Glomerular visceral epithelial cell (primary cell): ENCODE results near the gene NKTR.
"Not testable (repeated sequence)": the region's sequence is repeated elsewhere in the genome, so short reads cannot be mapped to it uniquely, and the experiment has no call there.

Experiments
- DNase-seq: peaks from one replicate; pipeline ENCODE4 v3.0.0-alpha.2; 2016; ENCODE audit errors: extremely low spot score

The NKTR gene

GRCh38 chr3:42595682-42596081 lies 4.8 kb upstream of the NKTR start:
- no peak for DNase-seq

- not testable (repeated sequence) for DNase-seq
Measured at GRCh38 chr3:42597098-42597497, 3.4 kb upstream of the NKTR start.

- peak; percentile 73 for DNase-seq
Measured at GRCh38 chr3:42600958-42601675, 631 bp downstream of the NKTR start.

GRCh38 chr3:42601896-42602581 lies 1.6 kb downstream of the NKTR start:
- DNase-seq: no peak

- no peak for DNase-seq
Measured at GRCh38 chr3:42602961-42603360, 2.5 kb downstream of the NKTR start.

DNA sequence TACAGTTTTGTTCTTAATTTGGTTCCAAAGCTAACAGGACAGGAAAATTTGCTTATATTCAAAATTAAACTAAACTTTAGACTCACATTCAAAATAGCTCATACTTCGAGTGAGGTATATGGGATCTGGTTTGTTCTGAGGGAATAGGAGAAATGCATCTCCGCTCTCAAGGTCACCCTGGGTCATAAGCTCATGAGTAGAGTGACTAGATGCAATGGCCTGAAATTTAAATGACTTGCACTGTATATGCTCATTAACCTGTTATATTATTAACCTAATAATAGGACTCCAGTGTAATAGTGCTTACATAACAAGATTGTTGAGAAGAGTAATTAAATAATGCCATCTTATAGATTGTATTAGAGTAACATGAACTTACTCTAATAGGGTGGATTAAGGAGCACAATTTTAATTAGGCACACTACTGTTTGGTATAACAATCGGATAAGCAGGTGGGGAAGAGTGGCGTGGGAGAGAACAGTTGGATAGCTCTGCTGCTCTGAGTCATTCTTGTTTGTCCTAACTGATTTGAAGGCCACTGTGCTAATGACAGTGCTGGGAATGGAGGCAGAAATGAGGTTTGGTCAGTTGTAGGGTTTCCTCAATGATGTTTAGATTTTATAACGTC lies 5.2 kb downstream of the NKTR start:
- DNase-seq: no peak

DNA sequence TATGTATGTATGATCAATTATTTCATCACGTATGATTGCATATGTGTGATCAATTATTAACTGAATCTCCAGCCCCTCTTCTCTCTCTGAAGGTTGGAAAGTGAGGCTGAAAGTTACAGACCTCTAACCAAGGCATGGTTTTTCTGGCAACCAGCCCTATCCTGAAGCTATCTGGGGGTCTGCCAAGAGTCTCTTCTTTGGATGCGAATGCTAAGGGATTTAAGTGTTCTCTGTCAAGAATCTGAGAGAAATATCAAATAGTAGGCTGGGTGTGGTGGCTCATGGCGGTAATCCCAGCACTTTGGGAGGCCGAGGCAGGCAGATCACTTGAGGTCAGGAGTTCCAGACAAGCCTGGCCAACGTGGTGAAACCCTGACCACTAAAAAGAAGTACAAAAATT lies 8.1 kb downstream of the NKTR start:
- no peak for DNase-seq

DNA sequence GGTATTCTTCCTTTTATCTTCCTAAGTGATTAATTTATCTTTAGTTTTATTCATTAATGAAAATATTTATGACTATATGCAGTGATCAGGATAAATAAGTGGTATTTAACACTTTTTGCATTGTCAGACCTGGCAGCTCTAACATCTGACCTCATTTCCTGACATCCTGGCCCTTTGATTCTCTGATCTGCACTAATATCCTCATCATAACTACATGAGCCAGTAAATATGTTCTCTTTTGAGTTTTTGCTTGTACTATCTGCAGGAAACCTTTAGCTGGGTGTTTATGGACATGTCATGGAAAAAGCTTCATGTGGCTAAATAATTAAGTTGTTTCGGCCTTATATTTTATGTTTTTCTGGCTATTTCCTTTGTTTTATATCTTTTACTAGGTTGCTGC lies 10.5 kb downstream of the NKTR start:
- DNase-seq: no peak

DNA sequence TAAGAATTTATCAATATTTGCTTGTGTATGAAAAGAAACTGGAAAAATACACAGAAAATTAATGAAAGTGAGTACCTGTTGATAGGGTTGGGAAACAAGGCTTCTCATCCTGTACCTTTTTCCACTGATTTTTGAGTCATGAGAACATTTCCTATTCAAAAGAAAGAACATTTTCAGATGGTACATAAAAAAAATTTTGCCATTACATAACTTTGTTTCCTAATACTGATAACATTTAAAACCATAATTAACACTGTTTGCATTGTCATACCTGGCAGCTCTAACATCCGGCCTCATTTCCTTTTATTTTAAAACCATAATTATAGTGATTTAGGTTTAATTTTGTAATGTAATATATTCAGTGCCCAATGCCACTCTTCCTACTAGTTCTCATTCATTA lies 11.7 kb downstream of the NKTR start:
- DNase-seq: no peak

GRCh38 chr3:42612928-42613327 lies 12.4 kb downstream of the NKTR start:
- no peak for DNase-seq

DNA sequence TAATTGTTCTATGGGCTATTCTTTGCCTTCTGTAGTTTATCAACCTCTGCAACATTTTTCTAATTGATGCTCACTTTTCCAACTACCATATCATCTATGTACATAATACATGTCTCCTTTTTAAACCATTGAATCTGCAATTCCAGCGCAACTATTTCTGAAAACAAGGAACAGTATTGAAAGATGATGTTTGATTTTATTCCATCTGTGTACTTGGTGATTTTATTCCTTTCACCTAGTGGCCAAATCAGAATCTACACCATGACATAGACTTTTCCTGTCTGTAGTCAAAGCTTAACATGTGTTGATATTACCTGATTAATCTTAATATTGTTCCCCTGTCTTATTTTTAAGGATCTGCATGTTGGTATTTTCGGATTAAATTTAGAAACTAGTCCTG lies 13.0 kb downstream of the NKTR start:
- no peak for DNase-seq

DNA sequence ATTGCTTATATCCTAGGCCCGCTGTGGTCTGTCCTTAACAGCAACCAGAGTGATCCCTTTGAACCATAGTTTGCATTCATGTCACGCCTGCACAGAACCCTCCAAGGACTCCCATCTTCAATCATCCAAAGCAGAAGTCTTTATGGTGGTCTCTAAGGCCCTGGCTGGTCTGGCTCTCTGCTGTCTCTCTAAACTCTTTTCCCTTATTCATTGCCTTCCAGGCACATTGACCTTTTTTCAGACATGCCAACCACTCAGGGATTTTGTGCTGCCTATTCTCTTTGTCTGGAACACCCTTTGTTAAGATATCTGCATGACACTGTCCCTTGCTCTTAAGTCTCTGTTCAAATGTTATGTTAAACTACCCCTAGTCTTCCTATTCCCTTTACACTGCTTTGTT lies 31.1 kb downstream of the NKTR start:
- no peak for DNase-seq

DNA sequence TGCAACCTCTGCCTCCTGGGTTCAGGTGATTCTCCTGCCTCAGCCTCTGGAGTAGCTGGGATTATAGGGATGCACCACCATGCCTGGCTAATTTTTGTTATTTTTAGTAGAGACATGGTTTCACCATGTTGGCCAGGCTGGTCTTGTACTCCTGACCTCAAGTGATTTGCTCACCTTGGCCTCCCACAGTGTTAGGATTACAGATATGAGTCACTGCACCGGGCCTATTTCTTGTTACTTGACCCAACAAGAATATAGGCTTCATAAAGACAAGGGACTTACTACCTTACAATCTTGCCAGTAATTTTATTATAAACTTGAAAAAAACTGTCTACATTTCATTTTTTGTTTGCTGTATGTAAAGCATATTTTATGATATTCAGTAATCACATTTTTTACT lies 31.7 kb downstream of the NKTR start:
- peak; percentile 40 for DNase-seq

DNA sequence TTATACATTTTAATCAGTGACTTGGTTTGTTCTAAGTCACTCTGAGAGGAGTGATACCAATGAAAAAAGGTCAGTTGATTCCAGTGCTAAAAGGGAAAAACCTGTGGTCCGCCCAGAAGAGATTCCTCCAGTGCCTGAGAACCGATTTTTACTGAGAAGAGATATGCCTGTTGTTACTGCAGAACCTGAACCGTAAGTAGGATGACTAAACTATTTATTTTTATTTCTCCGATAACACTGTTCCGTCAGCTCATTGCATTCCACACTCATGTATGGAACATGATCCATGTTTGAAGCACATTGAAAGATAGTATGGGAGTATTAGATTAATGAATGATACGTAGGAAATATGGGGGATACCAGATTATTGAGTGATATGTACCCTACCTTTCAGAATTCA lies 33.1 kb downstream of the NKTR start:
- DNase-seq: no peak

DNA sequence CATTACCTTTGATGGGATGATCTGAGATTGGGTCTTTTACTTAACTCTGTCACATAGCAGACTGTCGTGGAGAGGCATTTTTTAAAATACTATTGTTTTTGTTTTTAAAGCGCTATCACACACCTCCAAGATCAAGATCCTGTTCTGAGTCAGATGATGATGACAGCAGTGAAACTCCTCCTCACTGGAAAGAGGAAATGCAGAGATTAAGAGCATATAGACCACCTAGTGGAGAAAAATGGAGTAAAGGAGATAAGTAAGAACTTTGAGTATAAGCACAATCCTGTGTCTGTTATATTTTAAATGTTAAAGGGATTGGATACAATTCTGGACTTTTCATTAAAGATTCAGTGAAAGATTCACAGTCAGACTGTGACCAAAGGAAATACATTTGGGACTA lies 34.6 kb downstream of the NKTR start:
- DNase-seq: peak; percentile 16

DNA sequence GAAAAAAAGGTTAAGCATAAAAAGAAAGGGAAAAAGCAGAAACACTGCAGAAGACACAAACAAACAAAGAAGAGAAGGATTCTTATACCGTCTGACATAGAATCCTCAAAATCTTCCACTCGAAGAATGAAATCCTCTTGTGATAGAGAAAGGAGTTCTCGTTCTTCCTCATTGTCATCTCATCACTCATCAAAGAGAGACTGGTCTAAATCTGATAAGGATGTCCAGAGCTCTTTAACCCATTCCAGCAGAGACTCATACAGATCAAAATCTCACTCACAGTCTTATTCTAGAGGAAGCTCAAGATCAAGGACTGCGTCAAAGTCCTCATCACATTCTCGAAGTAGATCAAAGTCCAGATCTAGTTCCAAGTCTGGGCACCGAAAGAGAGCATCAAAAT lies 36.5 kb downstream of the NKTR start:
- no peak for DNase-seq

DNA sequence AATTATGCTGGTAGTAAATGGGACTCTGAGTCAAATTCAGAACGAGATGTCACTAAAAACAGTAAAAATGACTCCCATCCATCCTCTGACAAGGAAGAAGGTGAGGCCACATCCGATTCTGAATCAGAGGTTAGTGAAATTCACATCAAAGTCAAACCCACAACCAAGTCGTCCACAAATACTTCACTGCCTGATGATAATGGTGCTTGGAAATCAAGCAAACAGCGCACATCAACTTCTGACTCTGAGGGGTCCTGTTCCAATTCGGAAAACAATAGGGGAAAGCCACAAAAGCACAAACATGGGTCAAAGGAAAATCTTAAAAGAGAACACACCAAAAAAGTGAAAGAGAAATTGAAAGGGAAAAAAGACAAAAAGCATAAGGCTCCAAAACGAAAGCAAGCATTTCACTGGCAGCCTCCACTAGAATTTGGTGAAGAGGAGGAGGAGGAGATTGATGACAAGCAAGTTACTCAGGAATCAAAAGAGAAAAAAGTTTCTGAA lies 37.9 kb downstream of the NKTR start:
- DNase-seq: no peak

- no peak for DNase-seq
Measured at GRCh38 chr3:42639192-42639591, 38.7 kb downstream of the NKTR start.

- DNase-seq: no peak
Measured at GRCh38 chr3:42640129-42640528, 39.6 kb downstream of the NKTR start.

DNA sequence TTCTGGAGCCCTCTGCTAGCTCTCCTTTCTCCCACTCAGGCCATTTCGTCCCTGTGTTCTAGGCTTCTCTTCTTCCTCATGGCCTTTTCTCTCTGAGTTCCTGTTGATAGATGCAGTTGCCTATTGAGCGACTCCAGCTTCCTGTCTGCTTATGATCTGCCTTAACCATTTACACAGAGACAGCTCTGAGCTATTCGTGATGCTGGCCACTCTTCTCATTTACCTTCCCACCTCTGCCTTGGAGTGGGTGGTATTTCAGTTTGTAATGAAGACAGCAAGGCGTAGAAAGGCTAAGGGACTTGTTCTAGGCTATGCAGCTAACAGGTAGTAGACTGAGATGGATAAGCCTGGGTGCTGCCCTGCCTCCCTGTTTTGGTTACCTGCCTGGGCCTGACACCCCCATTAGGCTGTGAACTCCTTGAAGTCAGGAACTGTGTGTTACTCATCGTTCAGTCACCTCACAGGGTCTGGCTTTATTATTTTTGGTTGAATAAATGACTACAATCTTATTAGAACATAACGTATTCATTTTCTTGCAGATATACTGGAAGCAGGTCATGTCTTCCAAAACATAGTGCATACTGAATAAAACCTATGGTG lies 40.4 kb downstream of the NKTR start:
- no peak for DNase-seq

GRCh38 chr3:42647821-42648459 lies 47.5 kb downstream of the NKTR start:
- no peak for DNase-seq

DNA sequence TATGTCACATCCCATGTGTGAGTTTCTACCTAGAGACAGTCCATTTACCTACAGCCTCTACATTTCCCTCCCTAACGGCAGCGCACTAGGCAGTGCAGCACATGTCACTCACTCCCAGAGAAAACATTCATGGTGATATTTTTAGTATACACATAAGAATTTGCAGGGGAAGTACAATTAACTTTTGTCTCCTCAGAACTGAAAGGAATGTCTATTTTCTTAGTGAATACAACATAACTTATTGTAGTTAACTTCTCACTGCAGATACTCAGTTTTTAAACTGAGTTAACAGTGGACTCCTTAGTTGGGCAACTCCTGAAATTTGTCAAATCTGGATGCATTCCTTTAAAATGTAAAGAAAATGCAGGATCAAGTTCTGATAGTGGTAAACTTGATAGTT lies 48.5 kb downstream of the NKTR start:
- no peak for DNase-seq
